Endothelial cell of umbilical vein (primary cell): Measurements from ENCODE around the gene CNOT6. TPM values are rescaled to one million over a fixed set of nuclear protein-coding genes. Genes with fewer than 3 reads are reported as not detected.

Experiments
- BruUV-seq: library from RNA; stranded (reverse); fragments of 400-500 nt; replicated peaks from 2 replicates; lab custom pipeline; 2021; lab: Mats Ljungman, UMichigan
- CTCF ChIA-PET: fragments of 300-600, 350-600 bp; sonication (Branson Sonifier 250); formaldehyde crosslinking; loops from one replicate; lab custom pipeline; 2021; ENCODE audit warnings: antibody characterized with exemption, inconsistent platforms; lab: Charles Lee
- POLR2A ChIA-PET: fragments of 300-600, 350-600 bp; sonication (Branson Sonifier 250); formaldehyde crosslinking; loops from one replicate; lab custom pipeline; 2021; ENCODE audit warnings: antibody characterized with exemption, inconsistent platforms; lab: Charles Lee
- DNase-seq: peaks from one replicate; pipeline ENCODE4 v3.0.0-alpha.2; 2011; ENCODE audit warnings: low read depth, low spot score
- FAIRE-seq: peaks from 2 replicates; lab custom pipeline; 2011; peaks lifted over from hg19 to GRCh38; lab: Jason Lieb, UNC
- H2AFZ ChIP-seq: 2 replicates; pipeline ENCODE4 v1.6.0; 2012; ENCODE audit warnings: low read depth, low read length, control low read depth, inconsistent platforms
- H3K27ac ChIP-seq: 2 replicates; pipeline ENCODE4 v1.5.1; 2011; ENCODE audit warnings: low read depth, mild to moderate bottlenecking, control low read depth, low read length, moderate library complexity; ENCODE audit not compliant: insufficient read depth
- H3K27me3 ChIP-seq, 2 experiments: 2 replicates each; pipeline versions ENCODE4 v1.6.0 to v1.6.1; 2011; ENCODE audit warnings: low read length in 2 of 2, mixed read lengths in 1 of 2; ENCODE audit not compliant: control insufficient read depth in 2 of 2, insufficient read depth in 2 of 2
- H3K36me3 ChIP-seq, 2 experiments: 2 replicates in 1 of 2; 3 replicates in 1 of 2; pipeline ENCODE4 v1.5.1; 2011; ENCODE audit warnings: low read length in 2 of 2, mild to moderate bottlenecking in 1 of 2, moderate library complexity in 1 of 2; ENCODE audit not compliant: control insufficient read depth in 2 of 2, insufficient read depth in 2 of 2; ENCODE audit errors: extremely low read depth in 1 of 2
- H3K4me1 ChIP-seq: 3 replicates; pipeline ENCODE4 v1.5.1; 2011; ENCODE audit warnings: mild to moderate bottlenecking, low read length; ENCODE audit not compliant: control insufficient read depth, insufficient read depth; ENCODE audit errors: extremely low read depth
- H3K4me2 ChIP-seq: 2 replicates; pipeline ENCODE4 v1.6.1; 2011; ENCODE audit warnings: low read length, control low read depth, mixed read lengths; ENCODE audit not compliant: insufficient read depth
- H3K4me3 ChIP-seq, 3 experiments: fragments of 200-600 bp in 1 of 3; sonication (generic), shearing (Covaris generic) in 1 of 3; replicated peaks in 1 of 3; 2 replicates each; pipeline ENCODE4 v1.5.1; 2011 to 2016; ENCODE audit warnings: control low read depth in 3 of 3, low read length in 3 of 3, mild to moderate bottlenecking in 2 of 3, inconsistent platforms in 1 of 3, low read depth in 1 of 3, moderate library complexity in 1 of 3; ENCODE audit not compliant: insufficient read depth in 1 of 3
- H3K79me2 ChIP-seq: 2 replicates; pipeline ENCODE4 v1.6.0; 2012; ENCODE audit warnings: low read length, inconsistent platforms; ENCODE audit not compliant: control insufficient read depth, insufficient read depth
- H3K9ac ChIP-seq: replicated peaks from 2 replicates; pipeline ENCODE3; 2011; ENCODE audit warnings: low read length, control low read depth; ENCODE audit not compliant: insufficient read depth; ENCODE audit errors: extremely low read depth
- H3K9me1 ChIP-seq: replicated peaks from 3 replicates; pipeline ENCODE4 v1.6.0; 2011; ENCODE audit warnings: mild to moderate bottlenecking, low read length; ENCODE audit not compliant: control insufficient read depth, insufficient read depth; ENCODE audit errors: extremely low read depth
- H3K9me3 ChIP-seq: replicated peaks from 2 replicates; pipeline ENCODE4 v1.5.1; 2012; ENCODE audit warnings: low read length, inconsistent platforms; ENCODE audit not compliant: control insufficient read depth, insufficient read depth
- H4K20me1 ChIP-seq: replicated peaks from 2 replicates; pipeline ENCODE3; 2011; ENCODE audit warnings: mild to moderate bottlenecking, low read length; ENCODE audit not compliant: control insufficient read depth, insufficient read depth; ENCODE audit errors: extremely low read depth
- CTCF ChIP-seq, 2 donors: IDR thresholded peaks; 1 replicate in 1 of 2; 2 replicates in 1 of 2; pipeline ENCODE4 v1.5.1; 2011; ENCODE audit warnings: low read length in 2 of 2, mild to moderate bottlenecking in 2 of 2, moderate library complexity in 2 of 2, control low read depth in 1 of 2, inconsistent platforms in 1 of 2, low read depth in 1 of 2; ENCODE audit not compliant: insufficient read depth in 1 of 2; ENCODE audit errors: extremely low read depth in 1 of 2
- EZH2 ChIP-seq: IDR thresholded peaks from 2 replicates; pipeline ENCODE4 v1.6.1; 2012; ENCODE audit warnings: borderline replicate concordance, low read depth, mild to moderate bottlenecking, moderate library complexity, low read length, inconsistent platforms; ENCODE audit not compliant: severe bottlenecking
- FOS ChIP-seq: IDR thresholded peaks from 2 replicates; pipeline ENCODE4 v1.6.1; 2011; ENCODE audit warnings: mild to moderate bottlenecking, low read length, moderate library complexity, borderline replicate concordance; ENCODE audit not compliant: insufficient read depth
- GATA2 ChIP-seq: IDR thresholded peaks from 2 replicates; pipeline ENCODE4 v1.7.0; 2011; ENCODE audit warnings: low read depth, mild to moderate bottlenecking, moderate library complexity, mixed read lengths, low read length; ENCODE audit not compliant: insufficient read length, insufficient read depth
- JUN ChIP-seq: IDR thresholded peaks from 2 replicates; pipeline ENCODE4 v1.6.1; 2011; ENCODE audit warnings: borderline replicate concordance, low read depth; ENCODE audit not compliant: insufficient read length, insufficient read depth
- MAX ChIP-seq: IDR thresholded peaks from 2 replicates; pipeline ENCODE4 v1.6.1; 2011; ENCODE audit not compliant: insufficient read depth, insufficient read length
- MYC ChIP-seq: IDR thresholded peaks from one replicate; pipeline ENCODE4 v1.6.1; 2011; ENCODE audit warnings: mild to moderate bottlenecking, low read depth, low read length
- POLR2A ChIP-seq: IDR thresholded peaks from 2 replicates; pipeline ENCODE4 v1.6.1; 2012; ENCODE audit warnings: low read depth, mild to moderate bottlenecking, control low read depth, low read length
- POLR2AphosphoS5 ChIP-seq: IDR thresholded peaks from 2 replicates; pipeline ENCODE4 v1.6.1; 2012; ENCODE audit warnings: low read depth, mild to moderate bottlenecking, control low read depth, low read length, moderate library complexity; ENCODE audit not compliant: insufficient read depth
- dilution Hi-C: fragments of 300-500 bp; cut with MboI; formaldehyde crosslinking; loops from one replicate; pipeline ENCODE4 v1.15.0; 2019; ENCODE audit warnings: low sequenced_read_pairs; ENCODE audit not compliant: extremely low pct_ligation_motif_present
- intact Hi-C: fragments of 100-400 bp; cut with micrococcal nuclease; formaldehyde crosslinking; loops from one replicate; pipeline ENCODE4 v1.10.0; 2022
- polyA plus RNA-seq, 4 experiments: library from polyadenylated mRNA; depleted of rRNA in 3 of 4; stranded (reverse) in 3 of 4; unstranded in 1 of 4; fragments of >200 nt; gene quantifications; 2 replicates each; pipeline versions ENCODE4 v1.2.1 to v1.2.3, GENCODE V29; 2011 to 2012; ENCODE audit warnings: missing spikeins in 1 of 4
- total RNA-seq: library from RNA; stranded (reverse); gene quantifications from 2 replicates; pipeline ENCODE4 v1.2.3, GENCODE V29; 2021

Gene CNOT6
- total and polyA plus RNA-seq, 2 donors (not counting 3 experiments of a cell fraction or from before 2014, with no cell fraction given): 9.2 to 33.8 TPM

- Histone ChIP-seq H3K27ac (no peak overlapping the region), H4K20me1 (no peaks in the 10 kb centered on the region), H2AFZ (no peak overlapping the region), H3K4me2 (no peak overlapping the region), H3K36me3 (no peaks in the 10 kb centered on the region), H3K9ac (no peak overlapping the region), H3K4me3 (no peak overlapping the region), H3K9me1 (no peaks in the 10 kb centered on the region), H3K4me1 (no peaks in the 10 kb centered on the region), H3K27me3 (no peaks in the 10 kb centered on the region), H3K9me3 (no peaks in the 10 kb centered on the region), H3K79me2 (no peaks in the 10 kb centered on the region)
- no peak for FAIRE-seq
- TF ChIP-seq MYC (no peak), JUN (no peak), EZH2 (no peak), GATA2 (no peak), CTCF (IDR thresholded peaks at IDR 0.05; ENCODE audit: extremely low read depth in 1 of 2, insufficient read depth in 1 of 2, low read depth in 1 of 2, low read length in 2 of 2) (no peak), FOS (no peak)
- no TSS peak for BruUV-seq
- ChIA-PET POLR2A (no interaction called here), CTCF (no interaction called here)
- no peak for DNase-seq
- intact Hi-C loops (no loop called here), dilution Hi-C loops (no loop called here)
Observed at GRCh38 chr5:180454752-180455151, 39.4 kb upstream of the CNOT6 start.

GRCh38 chr5:180455872-180456271 is 38.3 kb upstream of the CNOT6 start:
- no peaks in the 10 kb centered on the region for H3K4me1 ChIP-seq
- dilution Hi-C loops: no loop called here
- no peaks in the 10 kb centered on the region for H3K79me2 ChIP-seq
- no peak overlapping the region for H2AFZ ChIP-seq
- no peaks in the 10 kb centered on the region for H4K20me1 ChIP-seq
- ChIA-PET POLR2A (no interaction called here), CTCF (no interaction called here)
- H3K4me2 ChIP-seq: no peak overlapping the region
- H3K4me3 ChIP-seq: no peak overlapping the region
- H3K27me3 ChIP-seq: no peaks in the 10 kb centered on the region
- no peaks in the 10 kb centered on the region for H3K36me3 ChIP-seq
- DNase-seq (no peak), FAIRE-seq (no peak)
- BruUV-seq: no TSS peak
- intact Hi-C loops: no loop called here
- no peak overlapping the region for H3K9ac ChIP-seq
- TF ChIP-seq MAX: no peak
- no peak for TF ChIP-seq GATA2
- no peak for TF ChIP-seq EZH2
- no peak for TF ChIP-seq JUN
- TF ChIP-seq MYC: no peak
- TF ChIP-seq CTCF (IDR thresholded peaks at IDR 0.05; ENCODE audit: extremely low read depth in 1 of 2, insufficient read depth in 1 of 2, low read depth in 1 of 2, low read length in 2 of 2): no peak
- no peak for TF ChIP-seq POLR2A
- no peak for TF ChIP-seq POLR2AphosphoS5
- H3K9me3 ChIP-seq: no peaks in the 10 kb centered on the region
- no peak overlapping the region for H3K27ac ChIP-seq
- H3K9me1 ChIP-seq: no peaks in the 10 kb centered on the region
